Upper lobe of left lung (tissue), 6 donors: Measurements from ENCODE around the gene TATDN2. TPM values are rescaled to one million over a fixed set of nuclear protein-coding genes. Genes with fewer than 3 reads are reported as not detected.

Source experiments
- ATAC-seq, 2 donors: fragments of 200-7000 bp; cut with Tn5 transposase; one replicate each; pipeline ENCODE4 v1.9.1; 2022; ENCODE audit warnings: mild to moderate bottlenecking in 2 of 2, moderate library complexity in 2 of 2; ENCODE audit not compliant: low FRiP score in 2 of 2
- DNase-seq, 2 donors: peaks; one replicate each; pipeline ENCODE4 v3.0.0-alpha.2; 2019 to 2020
- H3K27ac ChIP-seq, 4 donors: fragments of 200-600 bp; sonication (generic); one replicate each; pipeline ENCODE4 v1.5.1; 2016 to 2019
- H3K27me3 ChIP-seq, 4 donors: fragments of 200-600 bp; sonication (generic); one replicate each; pipeline ENCODE4 v1.5.1; 2017 to 2019
- H3K36me3 ChIP-seq, 4 donors: fragments of 200-600 bp; sonication (generic); one replicate each; pipeline ENCODE4 v1.5.1; 2016 to 2019
- H3K4me1 ChIP-seq, 4 donors: fragments of 200-600 bp; sonication (generic); one replicate each; pipeline ENCODE4 v1.5.1; 2018 to 2019
- H3K4me3 ChIP-seq, 4 donors: fragments of 200-600 bp; sonication (generic); one replicate each; pipeline ENCODE4 v1.5.1; 2017 to 2019; ENCODE audit warnings: mild to moderate bottlenecking in 2 of 4, moderate library complexity in 1 of 4
- H3K9me3 ChIP-seq, 4 donors: fragments of 200-600 bp; sonication (generic); one replicate each; pipeline ENCODE4 v1.5.1; 2018 to 2019
- EP300 ChIP-seq, 4 donors: sonication (generic); formaldehyde crosslinking; IDR thresholded peaks; one replicate each; pipeline ENCODE4 v1.5.1; 2017; ENCODE audit warnings: antibody characterized with exemption in 4 of 4, control low read depth in 2 of 4
- POLR2A ChIP-seq, 4 donors: fragments of 450-650 bp; IDR thresholded peaks; one replicate each; pipeline ENCODE4 v1.5.1; 2016 to 2017; ENCODE audit warnings: antibody characterized with exemption in 4 of 4, mild to moderate bottlenecking in 2 of 4
- POLR2AphosphoS5 ChIP-seq, 2 donors: sonication (generic); formaldehyde crosslinking; IDR thresholded peaks; one replicate each; pipeline ENCODE4 v1.5.1; 2017; ENCODE audit warnings: antibody characterized with exemption in 2 of 2
- WGBS, 2 donors: methylation state at CpG; one replicate each; pipeline ENCODE4 v1.1.5; 2017 to 2018; 5-methylcytosine and 5-hydroxymethylcytosine counted together
- total RNA-seq, 6 donors: library from RNA; depleted of rRNA in 4 of 6; stranded (reverse); fragments of >200 nt in 4 of 6; gene quantifications; one replicate each; pipeline versions ENCODE4 v1.1.0 to v1.2.1, GENCODE V29; 2016 to 2021
- TF ChIP-seq, protein P1 (sequence below), 6 experiments: fragments of 450-650 bp in 4 of 6; fragments of 200-600 bp in 2 of 6; sonication (generic) in 2 of 6; IDR thresholded peaks; one replicate each; pipeline ENCODE4 v1.5.1; 2016 to 2019; ENCODE audit warnings: antibody characterized with exemption in 6 of 6
- donor health status: DM: no; HTN: no; CAD: no; lungs with moderate emphysema.
- donor health status: DM: no; HTN: yes; CAD: no; lungs with severe emphysema.

Gene TATDN2
- total RNA-seq, 6 donors from 2014 or later = 20.3 to 34.6 (median 26.0) TPM

GRCh38 chr3:10288575-10288960 is 40.3 kb downstream of the TATDN2 start:
- WGBS, 2 donors = 91 to 95% methylated on average over 9 to 10 of the region's 11 CpGs
- TF ChIP-seq POLR2AphosphoS5 (IDR thresholded peaks at IDR 0.05) = no peak
- TF ChIP-seq, protein P1, sequence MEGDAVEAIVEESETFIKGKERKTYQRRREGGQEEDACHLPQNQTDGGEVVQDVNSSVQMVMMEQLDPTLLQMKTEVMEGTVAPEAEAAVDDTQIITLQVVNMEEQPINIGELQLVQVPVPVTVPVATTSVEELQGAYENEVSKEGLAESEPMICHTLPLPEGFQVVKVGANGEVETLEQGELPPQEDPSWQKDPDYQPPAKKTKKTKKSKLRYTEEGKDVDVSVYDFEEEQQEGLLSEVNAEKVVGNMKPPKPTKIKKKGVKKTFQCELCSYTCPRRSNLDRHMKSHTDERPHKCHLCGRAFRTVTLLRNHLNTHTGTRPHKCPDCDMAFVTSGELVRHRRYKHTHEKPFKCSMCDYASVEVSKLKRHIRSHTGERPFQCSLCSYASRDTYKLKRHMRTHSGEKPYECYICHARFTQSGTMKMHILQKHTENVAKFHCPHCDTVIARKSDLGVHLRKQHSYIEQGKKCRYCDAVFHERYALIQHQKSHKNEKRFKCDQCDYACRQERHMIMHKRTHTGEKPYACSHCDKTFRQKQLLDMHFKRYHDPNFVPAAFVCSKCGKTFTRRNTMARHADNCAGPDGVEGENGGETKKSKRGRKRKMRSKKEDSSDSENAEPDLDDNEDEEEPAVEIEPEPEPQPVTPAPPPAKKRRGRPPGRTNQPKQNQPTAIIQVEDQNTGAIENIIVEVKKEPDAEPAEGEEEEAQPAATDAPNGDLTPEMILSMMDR (IDR thresholded peaks at IDR 0.05) = no peak
- TF ChIP-seq POLR2A (IDR thresholded peaks at IDR 0.05) = no peak
- no peak for TF ChIP-seq EP300 (IDR thresholded peaks at IDR 0.05)
- ATAC-seq (no peak), DNase-seq (no peak)
- H3K9me3 ChIP-seq = no peaks in the 10 kb centered on the region
- peaks cover 0 to 54% (median 24%) of the 10 kb centered on the region in 4 donors for H3K36me3 ChIP-seq
- no peak overlapping the region for H3K27ac ChIP-seq
- no peaks in the 10 kb centered on the region for H3K27me3 ChIP-seq
- no peak overlapping the region for H3K4me3 ChIP-seq
- peaks cover 0 to 14% (median 9%) of the 10 kb centered on the region in 4 donors for H3K4me1 ChIP-seq

DNA sequence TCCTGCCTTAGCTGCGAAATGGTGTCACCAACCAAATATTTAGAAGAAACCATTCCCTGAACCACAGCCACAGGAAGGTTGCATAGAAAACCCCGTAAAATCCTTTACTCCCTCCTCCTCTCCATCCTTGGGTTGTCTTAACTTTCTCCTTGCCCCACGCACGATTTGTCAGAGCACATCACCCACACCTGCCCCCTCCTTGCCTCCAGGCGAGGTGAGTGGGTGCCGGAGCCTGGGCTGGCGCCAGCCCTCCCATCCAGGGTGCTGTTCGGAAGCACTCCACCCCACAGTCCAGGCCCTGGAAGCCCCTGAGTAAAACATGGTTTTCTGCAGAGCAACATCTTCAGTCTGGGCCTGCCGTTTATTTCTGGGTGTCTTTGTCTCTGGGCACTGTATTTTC is 40.8 kb downstream of the TATDN2 start:
- Histone ChIP-seq H3K4me1 (peaks cover 0 to 14% (median 9%) of the 10 kb centered on the region in 4 donors), H3K9me3 (no peaks in the 10 kb centered on the region), H3K27me3 (no peaks in the 10 kb centered on the region), H3K4me3 (no peak overlapping the region), H3K36me3 (peaks cover 0 to 48% (median 21%) of the 10 kb centered on the region in 4 donors), H3K27ac (no peak overlapping the region)
- 95 to 98% methylated on average over 9 of the region's 9 CpGs for WGBS, 2 donors
- no peak for ATAC-seq
- DNase-seq = peak in 1 of 2 donors; percentile 58
- no peak for TF ChIP-seq POLR2AphosphoS5 (IDR thresholded peaks at IDR 0.05)

GRCh38 chr3:10289787-10290355 is 41.6 kb downstream of the TATDN2 start:
- no peak overlapping the region for H3K27ac ChIP-seq
- ATAC-seq = no peak
- no peaks in the 10 kb centered on the region for H3K27me3 ChIP-seq
- H3K36me3 ChIP-seq = peaks cover 0 to 43% (median 21%) of the 10 kb centered on the region in 4 donors
- peaks cover 0 to 14% (median 9%) of the 10 kb centered on the region in 4 donors for H3K4me1 ChIP-seq
- TF ChIP-seq POLR2AphosphoS5 (IDR thresholded peaks at IDR 0.05) (no peak), POLR2A (IDR thresholded peaks at IDR 0.05) (no peak), EP300 (IDR thresholded peaks at IDR 0.05) (no peak)
- TF ChIP-seq, protein P1 (IDR thresholded peaks at IDR 0.05) = no peak
- 90 to 100% methylated on average over 5 to 9 of the region's 9 CpGs for WGBS, 2 donors
- no peak overlapping the region for H3K4me3 ChIP-seq
- DNase-seq = peak in 1 of 2 donors; percentile 47
- no peaks in the 10 kb centered on the region for H3K9me3 ChIP-seq

GRCh38 chr3:10290481-10291176 is 42.4 kb downstream of the TATDN2 start:
- Histone ChIP-seq H3K27me3 (no peaks in the 10 kb centered on the region), H3K4me1 (peaks cover 0 to 14% (median 9%) of the 10 kb centered on the region in 4 donors), H3K9me3 (no peaks in the 10 kb centered on the region), H3K27ac (no peak overlapping the region), H3K36me3 (peaks cover 0 to 36% (median 21%) of the 10 kb centered on the region in 4 donors), H3K4me3 (no peak overlapping the region)
- WGBS, 2 donors = 86 to 91% methylated on average over 16 to 17 of the region's 18 CpGs
- ATAC-seq (no peak), DNase-seq (no peak)
- no peak for TF ChIP-seq POLR2AphosphoS5 (IDR thresholded peaks at IDR 0.05)

DNA sequence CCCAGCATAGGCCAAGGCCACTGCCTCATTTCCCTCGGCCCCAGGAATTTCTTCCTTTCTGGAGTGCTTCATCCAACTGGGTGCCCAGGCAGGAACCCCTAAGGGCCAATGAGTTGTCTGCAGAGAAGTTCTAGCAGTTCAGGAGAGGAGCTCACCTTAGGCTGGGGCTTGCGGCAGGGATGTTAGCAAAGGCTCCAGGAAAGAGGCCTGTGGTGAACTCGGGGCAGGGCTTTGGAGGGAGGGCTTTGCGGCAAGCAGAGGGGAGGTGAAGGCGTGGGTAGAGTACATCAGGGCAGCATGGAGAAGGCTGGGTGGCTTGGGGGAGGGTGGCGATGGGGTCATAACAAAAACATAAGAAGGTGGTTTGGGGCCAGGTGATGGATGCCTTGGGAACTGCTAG is 43.4 kb downstream of the TATDN2 start:
- Histone ChIP-seq H3K36me3 (peaks cover 0 to 33% (median 19%) of the 10 kb centered on the region in 4 donors), H3K27ac (no peak overlapping the region), H3K9me3 (no peaks in the 10 kb centered on the region), H3K4me3 (no peak overlapping the region), H3K27me3 (no peaks in the 10 kb centered on the region), H3K4me1 (peaks cover 0 to 13% (median 9%) of the 10 kb centered on the region in 4 donors)
- WGBS, 2 donors = 84 to 94% methylated on average over 6 of the region's 6 CpGs
- TF ChIP-seq POLR2A (IDR thresholded peaks at IDR 0.05) = no peak
- TF ChIP-seq, protein P1 (IDR thresholded peaks at IDR 0.05) = no peak
- no peak for TF ChIP-seq EP300 (IDR thresholded peaks at IDR 0.05)
- no peak for TF ChIP-seq POLR2AphosphoS5 (IDR thresholded peaks at IDR 0.05)
- no peak for ATAC-seq
- no peak for DNase-seq
